Osteoblast (primary cell): ENCODE data around the gene MBTPS1. TPM values are rescaled to one million over a fixed set of nuclear protein-coding genes. Genes with fewer than 3 reads are reported as not detected.

Experiments used
- DNase-seq: peaks from one replicate; pipeline ENCODE4 v3.0.0; 2011; ENCODE audit warnings: low spot score, mixed read lengths; ENCODE audit not compliant: insufficient read length; ENCODE audit errors: missing footprints
- H2AFZ ChIP-seq: 2 replicates; pipeline ENCODE4 v1.6.0; 2011; ENCODE audit warnings: mild to moderate bottlenecking, low read length
- H3K27ac ChIP-seq: 2 replicates; pipeline ENCODE4 v1.5.1; 2011; ENCODE audit warnings: mild to moderate bottlenecking, low read depth, low read length, moderate library complexity
- H3K27me3 ChIP-seq: 2 replicates; pipeline ENCODE4 v1.6.0; 2012; ENCODE audit warnings: mild to moderate bottlenecking, control low read depth, inconsistent platforms, low read length, moderate library complexity; ENCODE audit not compliant: insufficient read depth
- H3K36me3 ChIP-seq: 2 replicates; pipeline ENCODE4 v1.5.1; 2011; ENCODE audit warnings: mild to moderate bottlenecking, low read length, control low read depth, moderate library complexity; ENCODE audit not compliant: insufficient read depth
- H3K4me1 ChIP-seq: 2 replicates; pipeline ENCODE4 v1.5.1; 2011; ENCODE audit warnings: mild to moderate bottlenecking, low read length, control low read depth, moderate library complexity; ENCODE audit not compliant: insufficient read depth
- H3K4me2 ChIP-seq: 2 replicates; pipeline ENCODE4 v1.6.0; 2011; ENCODE audit warnings: mild to moderate bottlenecking, low read length; ENCODE audit not compliant: insufficient read depth
- H3K4me3 ChIP-seq: fragments of 200-600 bp; sonication (generic); 3 replicates; pipeline ENCODE4 v1.5.1; 2012; ENCODE audit warnings: mild to moderate bottlenecking, low read length, inconsistent platforms; ENCODE audit not compliant: insufficient read depth
- H3K79me2 ChIP-seq: 2 replicates; pipeline ENCODE4 v1.6.0; 2012; ENCODE audit warnings: mild to moderate bottlenecking, low read length, control low read depth, inconsistent platforms; ENCODE audit not compliant: insufficient read depth
- H3K9me3 ChIP-seq: 2 replicates; pipeline ENCODE4 v1.5.1; 2011; ENCODE audit warnings: low read depth, low read length, control low read depth
- H4K20me1 ChIP-seq: 2 replicates; pipeline ENCODE4 v1.6.0; 2012; ENCODE audit warnings: mild to moderate bottlenecking, low read length, control low read depth; ENCODE audit not compliant: insufficient read depth
- CTCF ChIP-seq: IDR thresholded peaks from 2 replicates; pipeline ENCODE4 v1.5.1; 2011; ENCODE audit warnings: mild to moderate bottlenecking, low read depth, low read length, moderate library complexity; ENCODE audit errors: extremely low read depth
- total RNA-seq: library from RNA; depleted of rRNA; stranded (reverse); fragments of >200 nt; gene quantifications from 2 replicates; pipeline ENCODE4 v1.2.3, GENCODE V29; 2012

The MBTPS1 gene
- total RNA-seq, 1 donor = 114 TPM

GRCh38 chr16:84111525-84111924 is 5.2 kb downstream of the MBTPS1 start:
- peaks cover 38% of the 10 kb centered on the region for H4K20me1 ChIP-seq
- peaks cover 96% of the 10 kb centered on the region for H3K79me2 ChIP-seq
- no peak overlapping the region for H2AFZ ChIP-seq
- H3K4me2 ChIP-seq = no peak overlapping the region
- no peaks in the 10 kb centered on the region for H3K27me3 ChIP-seq
- peaks cover 18% of the 10 kb centered on the region for H3K36me3 ChIP-seq
- no peak overlapping the region for H3K4me3 ChIP-seq
- DNase-seq = no peak
- no peak for TF ChIP-seq CTCF
- H3K27ac ChIP-seq = no peak overlapping the region
- peaks cover 6% of the 10 kb centered on the region for H3K4me1 ChIP-seq
- no peaks in the 10 kb centered on the region for H3K9me3 ChIP-seq

- Histone ChIP-seq H3K27me3 (no peaks in the 10 kb centered on the region), H3K4me1 (peaks cover 5% of the 10 kb centered on the region), H3K4me3 (no peak overlapping the region), H3K36me3 (peaks cover 18% of the 10 kb centered on the region), H3K9me3 (no peaks in the 10 kb centered on the region), H4K20me1 (peaks cover 43% of the 10 kb centered on the region), H3K79me2 (peaks cover 94% of the 10 kb centered on the region), H3K4me2 (no peak overlapping the region), H3K27ac (no peak overlapping the region), H2AFZ (no peak overlapping the region)
- no peak for TF ChIP-seq CTCF
- no peak for DNase-seq
Measured at GRCh38 chr16:84110527-84110926, 6.2 kb downstream of the MBTPS1 start.

- Histone ChIP-seq H3K27me3 (no peaks in the 10 kb centered on the region), H3K36me3 (peaks cover 18% of the 10 kb centered on the region), H3K79me2 (peaks cover 93% of the 10 kb centered on the region), H3K4me1 (no peaks in the 10 kb centered on the region), H2AFZ (no peak overlapping the region), H3K4me3 (no peak overlapping the region), H3K4me2 (no peak overlapping the region), H4K20me1 (peaks cover 46% of the 10 kb centered on the region), H3K9me3 (no peaks in the 10 kb centered on the region), H3K27ac (no peak overlapping the region)
- no peak for DNase-seq
- no peak for TF ChIP-seq CTCF
Measured at GRCh38 chr16:84109598-84110335, 7.0 kb downstream of the MBTPS1 start.

- Histone ChIP-seq H3K27me3 (no peaks in the 10 kb centered on the region), H3K27ac (no peak overlapping the region), H3K4me3 (no peak overlapping the region), H3K4me1 (peaks cover 9% of the 10 kb centered on the region), H4K20me1 (peaks cover 50% of the 10 kb centered on the region), H3K36me3 (peaks cover 18% of the 10 kb centered on the region), H3K79me2 (peaks cover 88% of the 10 kb centered on the region), H2AFZ (no peak overlapping the region), H3K4me2 (no peak overlapping the region), H3K9me3 (no peaks in the 10 kb centered on the region)
- no peak for TF ChIP-seq CTCF
- DNase-seq = no peak
Measured at GRCh38 chr16:84107921-84108320, 8.8 kb downstream of the MBTPS1 start.
